ENCODE measurements around the gene VPS37B. TPM values are rescaled to one million over a fixed set of nuclear protein-coding genes. Genes with fewer than 3 reads are reported as not detected.

VPS37B gene
- total and polyA plus RNA-seq, 2 donors (not counting 1 experiment from before 2014, with no cell fraction given) = 66.7 to 88.1 TPM

DNA sequence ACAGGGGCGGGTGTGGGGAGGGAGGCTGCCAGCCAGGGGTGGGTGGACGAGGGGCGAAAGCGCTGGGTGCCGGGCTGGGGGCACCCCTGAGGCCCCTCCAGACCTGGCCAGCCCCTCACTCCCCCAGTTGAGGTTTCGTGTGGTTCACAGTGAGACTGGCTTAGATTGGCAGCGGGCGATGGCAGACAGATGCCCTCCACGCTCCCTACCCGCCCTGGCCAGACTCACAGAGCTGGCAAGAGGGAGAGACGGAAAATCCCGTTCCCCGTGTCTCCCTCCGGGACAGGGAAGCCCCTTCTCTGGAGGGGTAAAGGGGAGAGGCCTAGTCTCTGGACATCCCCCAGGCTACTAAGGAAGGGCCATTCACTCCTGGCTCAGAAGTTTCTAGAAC, 33.2 kb upstream of the VPS37B start:
- H3K4me3 ChIP-seq (ENCODE audit: control extremely low read depth in 1 of 5, extremely low read depth in 1 of 5, insufficient read depth in 1 of 5, low read depth in 2 of 5, low read length in 4 of 5) = no peak overlapping the region
- Mint-ChIP-seq H3K4me3 (no peak overlapping the region), H3K27ac (no peak overlapping the region), H3K9me3 (ENCODE audit: insufficient read depth) (no peaks in the 10 kb centered on the region), H3K27me3 (no peaks in the 10 kb centered on the region), H3K4me1 (peaks cover 33% of the 10 kb centered on the region)
- H4K20me1 ChIP-seq (ENCODE audit: control insufficient read depth, insufficient read depth, low read length, poor library complexity, severe bottlenecking) = no peaks in the 10 kb centered on the region
- ChIA-PET CTCF (interaction anchor here (0.6 to 1.0 kb wide), 2 partner anchors 25 to 30 kb away, joined by 3 read pairs; no protein-coding TSS in a partner anchor), POLR2A (no interaction called here)
- no peaks in the 10 kb centered on the region for H3K27me3 ChIP-seq (replicated peaks in 1 of 4; ENCODE audit: control extremely low read depth in 1 of 4, control insufficient read depth in 3 of 4, insufficient read depth in 4 of 4, low read length in 3 of 4)
- no peak overlapping the region for H3K4me2 ChIP-seq (replicated peaks; ENCODE audit: low read depth, low read length, poor library complexity, severe bottlenecking)
- H3K9ac ChIP-seq (ENCODE audit: low read length) = no peak overlapping the region
- no peak for TF ChIP-seq EZH2 (IDR thresholded peaks at IDR 0.05; ENCODE audit: borderline replicate concordance, insufficient read depth, low read depth, low read length, poor library complexity, severe bottlenecking)
- TF ChIP-seq, protein P1, sequence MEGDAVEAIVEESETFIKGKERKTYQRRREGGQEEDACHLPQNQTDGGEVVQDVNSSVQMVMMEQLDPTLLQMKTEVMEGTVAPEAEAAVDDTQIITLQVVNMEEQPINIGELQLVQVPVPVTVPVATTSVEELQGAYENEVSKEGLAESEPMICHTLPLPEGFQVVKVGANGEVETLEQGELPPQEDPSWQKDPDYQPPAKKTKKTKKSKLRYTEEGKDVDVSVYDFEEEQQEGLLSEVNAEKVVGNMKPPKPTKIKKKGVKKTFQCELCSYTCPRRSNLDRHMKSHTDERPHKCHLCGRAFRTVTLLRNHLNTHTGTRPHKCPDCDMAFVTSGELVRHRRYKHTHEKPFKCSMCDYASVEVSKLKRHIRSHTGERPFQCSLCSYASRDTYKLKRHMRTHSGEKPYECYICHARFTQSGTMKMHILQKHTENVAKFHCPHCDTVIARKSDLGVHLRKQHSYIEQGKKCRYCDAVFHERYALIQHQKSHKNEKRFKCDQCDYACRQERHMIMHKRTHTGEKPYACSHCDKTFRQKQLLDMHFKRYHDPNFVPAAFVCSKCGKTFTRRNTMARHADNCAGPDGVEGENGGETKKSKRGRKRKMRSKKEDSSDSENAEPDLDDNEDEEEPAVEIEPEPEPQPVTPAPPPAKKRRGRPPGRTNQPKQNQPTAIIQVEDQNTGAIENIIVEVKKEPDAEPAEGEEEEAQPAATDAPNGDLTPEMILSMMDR (IDR thresholded peaks at IDR 0.05) = no peak
- 100% methylated on average over 8 of the region's 14 CpGs for WGBS (ENCODE audit: insufficient coverage)
- DNase-seq = no peak
- no peaks in the 10 kb centered on the region for H3K9me3 ChIP-seq (ENCODE audit: control extremely low read depth in 1 of 3, control insufficient read depth in 2 of 3, insufficient read depth in 1 of 3, low read length in 2 of 3)
- intact Hi-C loops (cut with micrococcal nuclease) = no loop called here
- no peaks in the 10 kb centered on the region for H3K79me2 ChIP-seq (ENCODE audit: control insufficient read depth, insufficient read depth, low read length)
- H3K36me3 ChIP-seq (replicated peaks in 1 of 2; ENCODE audit: control extremely low read depth in 1 of 2, control insufficient read depth in 1 of 2, extremely low read depth in 1 of 2, insufficient read depth in 2 of 2, low read length in 1 of 2) = no peaks in the 10 kb centered on the region
- H2AFZ ChIP-seq (ENCODE audit: insufficient read depth, low read depth, low read length, poor library complexity, severe bottlenecking) = no peak overlapping the region
- peaks cover 26 to 48% of the 10 kb centered on the region in 2 donors for H3K4me1 ChIP-seq (ENCODE audit: control insufficient read depth in 2 of 2, insufficient read depth in 2 of 2, low read length in 2 of 2)
- no peak for ATAC-seq (ENCODE audit: low read depth)
- no peak overlapping the region for H3K27ac ChIP-seq (ENCODE audit: low read length in 2 of 2)

DNA sequence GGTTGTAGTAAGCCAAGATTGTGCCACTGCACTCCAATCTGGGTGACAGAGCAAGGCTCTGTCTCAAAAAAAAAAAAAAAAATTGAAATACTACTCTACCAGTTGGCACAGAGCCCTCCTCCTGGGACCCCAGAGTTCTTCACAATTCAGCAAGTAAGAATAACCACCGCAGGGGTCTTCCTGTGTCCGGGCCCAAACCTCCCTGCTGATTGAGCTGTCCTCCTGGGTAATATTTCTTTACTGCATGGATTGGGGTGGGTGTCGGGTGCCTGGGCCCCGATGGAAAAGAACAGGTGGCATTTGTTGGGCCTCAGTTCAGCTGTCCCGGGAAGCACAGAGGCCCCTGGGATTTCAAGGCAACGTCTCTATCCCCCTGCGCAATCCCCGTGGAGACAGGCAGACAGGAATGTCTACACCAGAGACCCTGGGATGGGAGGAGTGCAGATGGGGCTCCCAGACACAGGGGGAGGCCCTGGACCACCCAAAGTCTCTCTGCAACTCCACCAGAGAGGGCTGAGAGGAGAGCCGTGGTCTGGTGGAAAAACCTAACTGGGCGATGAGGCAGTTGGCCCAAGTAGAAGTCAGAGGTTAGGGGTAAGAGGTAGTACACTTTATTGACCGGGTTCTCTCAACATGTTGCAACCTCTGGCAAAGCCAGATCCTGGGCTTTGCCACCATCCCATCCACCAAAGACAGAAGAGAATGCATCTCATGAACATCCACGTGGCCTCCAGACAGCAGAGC, 32.7 kb upstream of the VPS37B start:
- intact Hi-C loops (cut with micrococcal nuclease) = no loop called here
- WGBS (ENCODE audit: insufficient coverage) = 94% methylated on average over 9 of the region's 12 CpGs
- TF ChIP-seq EZH2 (IDR thresholded peaks at IDR 0.05; ENCODE audit: borderline replicate concordance, insufficient read depth, low read depth, low read length, poor library complexity, severe bottlenecking) = no peak
- TF ChIP-seq, protein P1 (IDR thresholded peaks at IDR 0.05) = no peak

More for the DNA sequence above, 32.7 kb upstream of the VPS37B start:
- H3K27ac ChIP-seq (ENCODE audit: low read length in 2 of 2) = no peak overlapping the region
- POLR2A ChIA-PET = no interaction called here
- no peaks in the 10 kb centered on the region for H3K9me3 Mint-ChIP-seq (ENCODE audit: insufficient read depth)
- no peaks in the 10 kb centered on the region for H3K27me3 ChIP-seq (replicated peaks in 1 of 4; ENCODE audit: control extremely low read depth in 1 of 4, control insufficient read depth in 3 of 4, insufficient read depth in 4 of 4, low read length in 3 of 4)
- CTCF ChIA-PET = interaction anchor here (1.2 to 3.0 kb wide), 3 partner anchors 57 to 135 kb away, joined by 3 to 13 read pairs (median 6); no protein-coding TSS in a partner anchor
- no peak overlapping the region for H3K4me3 Mint-ChIP-seq
- no peak overlapping the region for H3K9ac ChIP-seq (ENCODE audit: low read length)
- H3K9me3 ChIP-seq (ENCODE audit: control extremely low read depth in 1 of 3, control insufficient read depth in 2 of 3, insufficient read depth in 1 of 3, low read length in 2 of 3) = no peaks in the 10 kb centered on the region
- peaks cover 30% of the 10 kb centered on the region for H3K4me1 Mint-ChIP-seq
- DNase-seq (no peak), ATAC-seq (ENCODE audit: low read depth) (no peak)
- H4K20me1 ChIP-seq (ENCODE audit: control insufficient read depth, insufficient read depth, low read length, poor library complexity, severe bottlenecking) = no peaks in the 10 kb centered on the region
- no peaks in the 10 kb centered on the region for H3K27me3 Mint-ChIP-seq
- H3K36me3 ChIP-seq (replicated peaks in 1 of 2; ENCODE audit: control extremely low read depth in 1 of 2, control insufficient read depth in 1 of 2, extremely low read depth in 1 of 2, insufficient read depth in 2 of 2, low read length in 1 of 2) = no peaks in the 10 kb centered on the region
- H3K4me3 ChIP-seq (ENCODE audit: control extremely low read depth in 1 of 5, extremely low read depth in 1 of 5, insufficient read depth in 1 of 5, low read depth in 2 of 5, low read length in 4 of 5) = no peak overlapping the region
- no peak overlapping the region for H3K4me2 ChIP-seq (replicated peaks; ENCODE audit: low read depth, low read length, poor library complexity, severe bottlenecking)
- H2AFZ ChIP-seq (ENCODE audit: insufficient read depth, low read depth, low read length, poor library complexity, severe bottlenecking) = no peak overlapping the region
- H3K4me1 ChIP-seq (ENCODE audit: control insufficient read depth in 2 of 2, insufficient read depth in 2 of 2, low read length in 2 of 2) = peaks cover 23 to 46% of the 10 kb centered on the region in 2 donors
- no peaks in the 10 kb centered on the region for H3K79me2 ChIP-seq (ENCODE audit: control insufficient read depth, insufficient read depth, low read length)
- H3K27ac Mint-ChIP-seq = peak overlapping the region; percentile 50

Data from B cell (primary cell).